Measurements from ENCODE around the gene NSMCE1. TPM values are rescaled to one million over a fixed set of nuclear protein-coding genes. Genes with fewer than 3 reads are reported as not detected.

NSMCE1 gene
- total and polyA plus RNA-seq, 2 of the 4 experiments (the other 2 are of a cell fraction) = 47.5 to 120 TPM

DNA sequence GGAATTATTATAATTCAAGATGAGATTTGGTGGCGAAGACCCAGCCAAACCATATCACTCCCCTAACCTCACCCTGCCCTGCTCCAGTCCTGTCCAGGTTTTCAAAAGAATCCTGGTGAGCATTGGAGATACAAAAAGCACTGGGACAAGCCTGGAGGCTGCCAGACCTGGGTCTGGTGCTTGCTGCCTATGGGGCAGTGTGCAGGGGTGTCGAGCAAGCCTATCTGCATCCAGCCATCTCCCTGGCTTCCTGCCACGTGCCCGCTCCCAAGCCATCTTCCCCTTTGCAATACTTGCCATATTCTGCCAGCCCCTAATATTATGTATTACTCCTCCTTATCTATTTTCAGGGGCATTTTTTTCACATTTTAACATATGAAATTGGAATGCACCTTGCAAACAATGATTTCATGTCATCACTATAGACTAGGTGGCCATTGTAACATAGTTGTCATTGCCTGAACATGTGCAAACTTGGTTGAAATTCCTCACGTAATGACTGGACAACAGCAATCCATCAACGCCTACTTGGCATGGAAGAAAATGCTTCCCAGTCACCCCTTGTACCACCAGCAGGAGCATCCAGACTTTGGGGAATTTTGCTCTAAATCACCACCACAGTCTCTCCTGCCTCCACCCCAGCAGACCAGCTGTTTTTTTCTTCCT lies 73.4 kb downstream of the NSMCE1 start:
- TF ChIP-seq RFX5 (IDR thresholded peaks at IDR 0.05; ENCODE audit: low read depth, low read length) = no peak
- no peak for TF ChIP-seq CHD1 (IDR thresholded peaks at IDR 0.05; ENCODE audit: low read depth, low read length)
- no peak for TF ChIP-seq MAZ (IDR thresholded peaks at IDR 0.05; ENCODE audit: borderline replicate concordance, low read depth, low read length)
- TF ChIP-seq CEBPB (IDR thresholded peaks at IDR 0.05; ENCODE audit: low read depth, low read length) = no peak
- no peak for TF ChIP-seq MAFK (IDR thresholded peaks at IDR 0.05; ENCODE audit: low read depth, low read length)
- no peak for TF ChIP-seq BHLHE40 (IDR thresholded peaks at IDR 0.05; ENCODE audit: low read depth, low read length)
- TF ChIP-seq, protein P1, sequence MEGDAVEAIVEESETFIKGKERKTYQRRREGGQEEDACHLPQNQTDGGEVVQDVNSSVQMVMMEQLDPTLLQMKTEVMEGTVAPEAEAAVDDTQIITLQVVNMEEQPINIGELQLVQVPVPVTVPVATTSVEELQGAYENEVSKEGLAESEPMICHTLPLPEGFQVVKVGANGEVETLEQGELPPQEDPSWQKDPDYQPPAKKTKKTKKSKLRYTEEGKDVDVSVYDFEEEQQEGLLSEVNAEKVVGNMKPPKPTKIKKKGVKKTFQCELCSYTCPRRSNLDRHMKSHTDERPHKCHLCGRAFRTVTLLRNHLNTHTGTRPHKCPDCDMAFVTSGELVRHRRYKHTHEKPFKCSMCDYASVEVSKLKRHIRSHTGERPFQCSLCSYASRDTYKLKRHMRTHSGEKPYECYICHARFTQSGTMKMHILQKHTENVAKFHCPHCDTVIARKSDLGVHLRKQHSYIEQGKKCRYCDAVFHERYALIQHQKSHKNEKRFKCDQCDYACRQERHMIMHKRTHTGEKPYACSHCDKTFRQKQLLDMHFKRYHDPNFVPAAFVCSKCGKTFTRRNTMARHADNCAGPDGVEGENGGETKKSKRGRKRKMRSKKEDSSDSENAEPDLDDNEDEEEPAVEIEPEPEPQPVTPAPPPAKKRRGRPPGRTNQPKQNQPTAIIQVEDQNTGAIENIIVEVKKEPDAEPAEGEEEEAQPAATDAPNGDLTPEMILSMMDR (conservative IDR thresholded peaks at IDR 0.05; ENCODE audit: low read depth, low read length) = no peak
- TF ChIP-seq MXI1 (IDR thresholded peaks at IDR 0.05; ENCODE audit: borderline replicate concordance, low read depth, low read length) = no peak
- TF ChIP-seq POLR2A (IDR thresholded peaks at IDR 0.05; ENCODE audit: low read depth, low read length) = no peak
- TF ChIP-seq RAD21 (IDR thresholded peaks at IDR 0.05; ENCODE audit: low read length) = no peak
- TF ChIP-seq, protein P2, sequence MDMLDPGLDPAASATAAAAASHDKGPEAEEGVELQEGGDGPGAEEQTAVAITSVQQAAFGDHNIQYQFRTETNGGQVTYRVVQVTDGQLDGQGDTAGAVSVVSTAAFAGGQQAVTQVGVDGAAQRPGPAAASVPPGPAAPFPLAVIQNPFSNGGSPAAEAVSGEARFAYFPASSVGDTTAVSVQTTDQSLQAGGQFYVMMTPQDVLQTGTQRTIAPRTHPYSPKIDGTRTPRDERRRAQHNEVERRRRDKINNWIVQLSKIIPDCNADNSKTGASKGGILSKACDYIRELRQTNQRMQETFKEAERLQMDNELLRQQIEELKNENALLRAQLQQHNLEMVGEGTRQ (IDR thresholded peaks at IDR 0.05; ENCODE audit: low read depth, low read length) = no peak
- no peak for TF ChIP-seq RCOR1 (IDR thresholded peaks at IDR 0.05; ENCODE audit: insufficient replicate concordance, low read length)
- no peak for TF ChIP-seq ELK1 (IDR thresholded peaks at IDR 0.05; ENCODE audit: borderline replicate concordance, low read depth, low read length)
- TF ChIP-seq FOS (IDR thresholded peaks at IDR 0.05; ENCODE audit: low read depth, low read length) = no peak
- no peak for TF ChIP-seq NFE2L2 (IDR thresholded peaks at IDR 0.05; ENCODE audit: low read depth, low read length)
- TF ChIP-seq SMC3 (IDR thresholded peaks at IDR 0.05; ENCODE audit: low read depth, low read length) = no peak

More for the DNA sequence above, 73.4 kb downstream of the NSMCE1 start:
- H3K79me1 ChIP-seq (ENCODE audit: low read depth in 1 of 2, low read length in 2 of 2) = no peaks in the 10 kb centered on the region
- no peak overlapping the region for H3K4ac ChIP-seq (ENCODE audit: low read depth, low read length)
- H2BK20ac ChIP-seq (ENCODE audit: low read depth, low read length) = no peak overlapping the region
- no peak overlapping the region for H2AK5ac ChIP-seq (ENCODE audit: low read depth, low read length)
- DNase-seq (no peak), ATAC-seq (ENCODE audit: low read depth) (no peak)
- H2AK9ac ChIP-seq (replicated peaks; ENCODE audit: low read depth, low read length, poor library complexity) = no peak overlapping the region
- no peaks in the 10 kb centered on the region for H3K9me3 ChIP-seq (ENCODE audit: control insufficient read depth, insufficient read depth, low read length)
- in situ Hi-C loops (cut with MboI; ENCODE audit: low sequenced_read_pairs) = no loop called here
- ChIA-PET CTCF (no interaction called here), POLR2A (ENCODE audit: unreplicated experiment) (no interaction called here)
- no peaks in the 10 kb centered on the region for H3K36me3 ChIP-seq (ENCODE audit: control insufficient read depth, insufficient read depth, low read length)
- H3K4me3 ChIP-seq (ENCODE audit: insufficient read depth, low read depth, low read length) = no peak overlapping the region
- H3K4me2 ChIP-seq (ENCODE audit: low read depth, low read length) = no peak overlapping the region
- no peak overlapping the region for H3K56ac ChIP-seq (ENCODE audit: extremely low read depth, insufficient read depth, low read length)
- no peak overlapping the region for H2AFZ ChIP-seq (replicated peaks; ENCODE audit: low read length, poor library complexity)
- no peak overlapping the region for H3K14ac ChIP-seq (replicated peaks; ENCODE audit: low read depth, low read length)
- H3K27me3 ChIP-seq (ENCODE audit: control insufficient read depth, insufficient read depth, low read length) = peaks cover 22% of the 10 kb centered on the region
- intact Hi-C loops (cut with micrococcal nuclease) = no loop called here
- no peak overlapping the region for H2BK120ac ChIP-seq (ENCODE audit: low read depth, low read length)
- no peak overlapping the region for H4K5ac ChIP-seq (ENCODE audit: low read depth, low read length)
- H4K20me1 ChIP-seq (ENCODE audit: insufficient read depth, low read length) = no peaks in the 10 kb centered on the region
- 76% methylated on average over 4 of the region's 6 CpGs; no CpG with 5 or more reads in 1 of the 2 experiments for WGBS, 2 experiments (ENCODE audit: extremely low coverage in 2 of 2, insufficient read length in 1 of 2)
- no peak overlapping the region for H3K23ac ChIP-seq (ENCODE audit: low read depth, low read length)
- no peak overlapping the region for H3K18ac ChIP-seq (ENCODE audit: low read depth, low read length)
- BruUV-seq (replicated peaks) = no TSS peak
- H4K91ac ChIP-seq (ENCODE audit: insufficient read depth, low read depth, low read length) = no peak overlapping the region
- H3K27ac ChIP-seq (ENCODE audit: insufficient read depth, low read length) = no peak overlapping the region
- H2BK5ac ChIP-seq (ENCODE audit: low read depth, low read length, poor library complexity, severe bottlenecking) = no peak overlapping the region
- no peak overlapping the region for H2BK15ac ChIP-seq (ENCODE audit: low read depth, low read length)
- no peaks in the 10 kb centered on the region for H3K4me1 ChIP-seq (ENCODE audit: control insufficient read depth, insufficient read depth, low read length)
- peaks cover 4% of the 10 kb centered on the region; the same call in 1 of the 2 replicates for H3K9me1 ChIP-seq (ENCODE audit: insufficient read depth, low read length)
- dilution Hi-C loops (cut with HindIII; ENCODE audit: low sequenced_read_pairs, unreplicated experiment) = no loop called here
- H3K9ac ChIP-seq (ENCODE audit: low read depth, low read length) = no peak overlapping the region
- no peak overlapping the region for H4K8ac ChIP-seq (ENCODE audit: low read depth in 2 of 2, low read length in 2 of 2)
